Measurements from ENCODE around the gene NEK4.

NEK4 gene

GRCh38 chr3:52770496-52771333 is at the start of gene NEK4:
Gene NEK4 (minus strand): TSS chr3:52770940. CDS start chr3:52770746, 194 bp downstream.
- Mint-ChIP-seq H3K27me3 (no peaks in the 10 kb centered on the region), H3K27ac (peak within 1 kb of the TSS; percentile 91), H3K4me3 (peak within 1 kb of the TSS; percentile 92), H3K36me3 (ENCODE audit: low read depth) (peaks cover 8% of the 10 kb centered on the region), H3K4me1 (peaks cover 21% of the 10 kb centered on the region), H3K9me3 (no peaks in the 10 kb centered on the region)
- ATAC-seq (peak; percentile 99), DNase-seq (peak; percentile 88)

GRCh38 chr3:52819936-52820335 is 49.2 kb upstream of the NEK4 start:
- Mint-ChIP-seq H3K4me1 (no peaks in the 10 kb centered on the region), H3K36me3 (ENCODE audit: low read depth) (no peaks in the 10 kb centered on the region), H3K27ac (no peak overlapping the region), H3K4me3 (no peak overlapping the region), H3K9me3 (no peaks in the 10 kb centered on the region), H3K27me3 (no peaks in the 10 kb centered on the region)
- ATAC-seq (no peak), DNase-seq (no peak)

- no peak for DNase-seq
- Mint-ChIP-seq H3K9me3 (no peaks in the 10 kb centered on the region), H3K36me3 (ENCODE audit: low read depth) (no peaks in the 10 kb centered on the region), H3K27me3 (no peaks in the 10 kb centered on the region), H3K4me1 (no peaks in the 10 kb centered on the region), H3K4me3 (no peak overlapping the region), H3K27ac (no peak overlapping the region)
- no peak for ATAC-seq
Observed at GRCh38 chr3:52817860-52818259, 47.1 kb upstream of the NEK4 start.

- DNase-seq (no peak), ATAC-seq (no peak)
- Mint-ChIP-seq H3K27ac (no peak overlapping the region), H3K27me3 (no peaks in the 10 kb centered on the region), H3K4me1 (no peaks in the 10 kb centered on the region), H3K9me3 (no peaks in the 10 kb centered on the region), H3K4me3 (no peak overlapping the region), H3K36me3 (ENCODE audit: low read depth) (no peaks in the 10 kb centered on the region)
Observed at GRCh38 chr3:52817221-52817620, 46.5 kb upstream of the NEK4 start.

GRCh38 chr3:52816654-52817053 is 45.9 kb upstream of the NEK4 start:
- ATAC-seq = no peak
- no peak overlapping the region for H3K27ac Mint-ChIP-seq
- H3K27me3 Mint-ChIP-seq = no peaks in the 10 kb centered on the region
- H3K9me3 Mint-ChIP-seq = no peaks in the 10 kb centered on the region
- DNase-seq = no peak
- no peaks in the 10 kb centered on the region for H3K36me3 Mint-ChIP-seq (ENCODE audit: low read depth)
- no peaks in the 10 kb centered on the region for H3K4me1 Mint-ChIP-seq
- H3K4me3 Mint-ChIP-seq = no peak overlapping the region

GRCh38 chr3:52816199-52816598 is 45.5 kb upstream of the NEK4 start:
- Mint-ChIP-seq H3K4me1 (no peaks in the 10 kb centered on the region), H3K36me3 (ENCODE audit: low read depth) (no peaks in the 10 kb centered on the region), H3K27me3 (no peaks in the 10 kb centered on the region), H3K4me3 (no peak overlapping the region), H3K9me3 (no peaks in the 10 kb centered on the region), H3K27ac (no peak overlapping the region)
- ATAC-seq (no peak), DNase-seq (no peak)

GRCh38 chr3:52813810-52814209 is 43.1 kb upstream of the NEK4 start:
- H3K4me1 Mint-ChIP-seq = no peaks in the 10 kb centered on the region
- no peaks in the 10 kb centered on the region for H3K27me3 Mint-ChIP-seq
- no peaks in the 10 kb centered on the region for H3K36me3 Mint-ChIP-seq (ENCODE audit: low read depth)
- no peak overlapping the region for H3K27ac Mint-ChIP-seq
- H3K4me3 Mint-ChIP-seq = no peak overlapping the region
- DNase-seq (no peak), ATAC-seq (no peak)
- H3K9me3 Mint-ChIP-seq = no peaks in the 10 kb centered on the region

- H3K9me3 Mint-ChIP-seq = no peaks in the 10 kb centered on the region
- no peak overlapping the region for H3K4me3 Mint-ChIP-seq
- no peaks in the 10 kb centered on the region for H3K36me3 Mint-ChIP-seq (ENCODE audit: low read depth)
- ATAC-seq (no peak), DNase-seq (no peak)
- H3K4me1 Mint-ChIP-seq = no peaks in the 10 kb centered on the region
- H3K27me3 Mint-ChIP-seq = no peaks in the 10 kb centered on the region
- H3K27ac Mint-ChIP-seq = no peak overlapping the region
Observed at GRCh38 chr3:52811452-52812011, 40.8 kb upstream of the NEK4 start.

GRCh38 chr3:52810923-52811322 is 40.2 kb upstream of the NEK4 start:
- Mint-ChIP-seq H3K4me1 (no peaks in the 10 kb centered on the region), H3K9me3 (no peaks in the 10 kb centered on the region), H3K27ac (no peak overlapping the region), H3K36me3 (ENCODE audit: low read depth) (no peaks in the 10 kb centered on the region), H3K4me3 (no peak overlapping the region), H3K27me3 (no peaks in the 10 kb centered on the region)
- no peak for DNase-seq
- ATAC-seq = no peak

- no peak overlapping the region for H3K27ac Mint-ChIP-seq
- H3K9me3 Mint-ChIP-seq = no peaks in the 10 kb centered on the region
- no peaks in the 10 kb centered on the region for H3K4me1 Mint-ChIP-seq
- no peaks in the 10 kb centered on the region for H3K27me3 Mint-ChIP-seq
- no peak for ATAC-seq
- H3K36me3 Mint-ChIP-seq (ENCODE audit: low read depth) = no peaks in the 10 kb centered on the region
- no peak for DNase-seq
- no peak overlapping the region for H3K4me3 Mint-ChIP-seq
Observed at GRCh38 chr3:52809662-52810377, 39.1 kb upstream of the NEK4 start.

GRCh38 chr3:52809149-52809548 is 38.4 kb upstream of the NEK4 start:
- Mint-ChIP-seq H3K36me3 (ENCODE audit: low read depth) (no peaks in the 10 kb centered on the region), H3K4me3 (no peak overlapping the region), H3K27me3 (no peaks in the 10 kb centered on the region), H3K4me1 (no peaks in the 10 kb centered on the region), H3K27ac (no peak overlapping the region), H3K9me3 (no peaks in the 10 kb centered on the region)
- ATAC-seq (no peak), DNase-seq (no peak)

- no peak overlapping the region for H3K27ac Mint-ChIP-seq
- H3K4me1 Mint-ChIP-seq = no peaks in the 10 kb centered on the region
- no peaks in the 10 kb centered on the region for H3K36me3 Mint-ChIP-seq (ENCODE audit: low read depth)
Observed at GRCh38 chr3:52805270-52806039, 34.7 kb upstream of the NEK4 start.

GRCh38 chr3:52801839-52802238 is 31.1 kb upstream of the NEK4 start:
- H3K4me3 Mint-ChIP-seq = no peak overlapping the region
- H3K27ac Mint-ChIP-seq = no peak overlapping the region
- DNase-seq = no peak

More at GRCh38 chr3:52805270-52806039, 34.7 kb upstream of the NEK4 start:
- DNase-seq = no peak
- H3K9me3 Mint-ChIP-seq = no peaks in the 10 kb centered on the region
- H3K4me3 Mint-ChIP-seq = no peak overlapping the region
- H3K27me3 Mint-ChIP-seq = no peaks in the 10 kb centered on the region
- ATAC-seq = no peak

GRCh38 chr3:52800079-52800478 is 29.3 kb upstream of the NEK4 start:
- DNase-seq = no peak
- no peaks in the 10 kb centered on the region for H3K36me3 Mint-ChIP-seq (ENCODE audit: low read depth)
- no peaks in the 10 kb centered on the region for H3K9me3 Mint-ChIP-seq
- no peaks in the 10 kb centered on the region for H3K4me1 Mint-ChIP-seq
- ATAC-seq = no peak
- H3K27me3 Mint-ChIP-seq = no peaks in the 10 kb centered on the region
- no peak overlapping the region for H3K4me3 Mint-ChIP-seq
- H3K27ac Mint-ChIP-seq = no peak overlapping the region

More at GRCh38 chr3:52801839-52802238, 31.1 kb upstream of the NEK4 start:
- Mint-ChIP-seq H3K27me3 (no peaks in the 10 kb centered on the region), H3K9me3 (no peaks in the 10 kb centered on the region), H3K4me1 (no peaks in the 10 kb centered on the region), H3K36me3 (ENCODE audit: low read depth) (no peaks in the 10 kb centered on the region)
- no peak for ATAC-seq
